Measurements from ENCODE around the gene SAMD14.
"Not testable (repeated sequence)": the region's sequence is repeated elsewhere in the genome, so short reads cannot be mapped to it uniquely, and the experiment has no call there.

Gene SAMD14

DNA sequence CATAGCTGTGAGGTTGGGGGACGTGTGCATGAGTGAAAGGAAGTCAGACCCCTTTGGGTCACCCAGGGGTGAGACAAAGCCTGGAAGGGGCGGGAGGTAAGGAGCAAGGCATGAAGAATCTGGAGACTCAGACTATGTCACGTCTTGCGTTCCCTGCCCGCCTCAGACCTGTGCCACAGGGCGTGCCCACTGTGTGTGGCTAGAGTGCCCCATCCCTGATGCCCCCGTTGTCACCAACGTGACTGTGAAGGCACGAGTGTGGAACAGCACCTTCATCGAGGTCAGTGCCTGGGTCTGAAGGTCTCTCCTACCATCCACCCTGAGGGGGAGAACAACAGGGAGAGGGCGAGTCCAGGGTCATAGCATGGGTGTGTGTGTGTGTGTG, 49.9 kb downstream of the SAMD14 start:
- in situ Hi-C loops (cut with HindIII; ENCODE audit: low sequenced_read_pairs): no loop called here

DNA sequence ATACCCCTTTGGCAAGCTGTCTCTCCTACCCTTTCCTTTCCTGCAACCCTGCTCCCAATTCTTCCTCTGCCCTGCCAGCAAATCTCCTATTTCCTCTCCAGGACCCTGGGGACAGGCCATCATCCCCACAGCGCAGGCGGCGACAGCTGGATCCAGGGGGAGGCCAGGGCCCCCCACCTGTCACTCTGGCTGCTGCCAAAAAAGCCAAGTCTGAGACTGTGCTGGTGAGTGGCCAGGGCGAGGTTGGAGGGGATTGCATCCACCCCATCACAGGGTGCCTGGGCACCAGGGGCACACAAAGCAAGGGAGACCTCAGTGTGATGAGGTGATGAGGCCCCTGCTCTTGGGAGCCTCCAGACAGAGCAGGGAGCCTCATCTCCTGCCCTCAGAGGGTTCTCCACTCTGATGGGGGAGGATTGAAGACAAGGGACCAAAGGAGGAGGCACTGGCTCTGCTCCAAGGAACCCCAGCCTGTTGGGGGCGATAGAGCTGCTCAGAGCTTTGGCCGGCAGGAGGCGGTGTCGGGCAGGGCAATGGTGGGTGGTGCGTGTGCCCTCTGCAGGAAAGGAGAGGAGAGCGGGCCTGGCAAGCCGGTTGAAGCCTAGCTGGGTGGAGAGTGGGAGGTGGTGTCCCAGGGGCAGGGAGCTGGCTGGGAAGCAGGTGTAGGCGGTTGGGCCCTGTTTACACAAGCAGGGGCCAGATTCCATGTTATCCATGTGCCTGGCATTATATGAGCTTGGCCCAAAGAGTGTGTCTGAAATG, 50.4 kb downstream of the SAMD14 start:
- in situ Hi-C loops (cut with HindIII; ENCODE audit: low sequenced_read_pairs): loop anchor here (10.0 kb wide), 2 partner anchors 65 to 165 kb away; no protein-coding TSS in a partner anchor

DNA sequence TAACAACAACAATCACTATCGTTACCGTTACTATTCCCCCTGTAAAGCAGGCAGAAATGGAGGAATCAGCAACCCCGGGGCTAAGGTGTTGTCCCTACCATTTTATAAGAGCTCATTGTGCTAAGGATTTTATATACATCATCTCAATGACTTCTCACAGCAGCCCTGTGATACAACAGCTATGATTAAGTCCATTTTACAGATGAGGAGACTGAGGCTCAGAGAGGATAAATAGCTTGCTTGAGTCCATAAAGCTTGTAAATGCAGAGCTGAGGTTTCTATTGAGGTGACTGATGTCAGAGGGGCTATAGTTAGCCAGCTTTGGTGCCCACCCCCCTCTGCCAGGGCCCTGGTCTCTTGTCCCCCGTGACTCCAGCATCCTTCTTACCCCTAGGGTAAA, 51.5 kb downstream of the SAMD14 start:
- in situ Hi-C loops (cut with HindIII; ENCODE audit: low sequenced_read_pairs): loop anchor here (10.0 kb wide), 2 partner anchors 64 to 164 kb away; no protein-coding TSS in a partner anchor

DNA sequence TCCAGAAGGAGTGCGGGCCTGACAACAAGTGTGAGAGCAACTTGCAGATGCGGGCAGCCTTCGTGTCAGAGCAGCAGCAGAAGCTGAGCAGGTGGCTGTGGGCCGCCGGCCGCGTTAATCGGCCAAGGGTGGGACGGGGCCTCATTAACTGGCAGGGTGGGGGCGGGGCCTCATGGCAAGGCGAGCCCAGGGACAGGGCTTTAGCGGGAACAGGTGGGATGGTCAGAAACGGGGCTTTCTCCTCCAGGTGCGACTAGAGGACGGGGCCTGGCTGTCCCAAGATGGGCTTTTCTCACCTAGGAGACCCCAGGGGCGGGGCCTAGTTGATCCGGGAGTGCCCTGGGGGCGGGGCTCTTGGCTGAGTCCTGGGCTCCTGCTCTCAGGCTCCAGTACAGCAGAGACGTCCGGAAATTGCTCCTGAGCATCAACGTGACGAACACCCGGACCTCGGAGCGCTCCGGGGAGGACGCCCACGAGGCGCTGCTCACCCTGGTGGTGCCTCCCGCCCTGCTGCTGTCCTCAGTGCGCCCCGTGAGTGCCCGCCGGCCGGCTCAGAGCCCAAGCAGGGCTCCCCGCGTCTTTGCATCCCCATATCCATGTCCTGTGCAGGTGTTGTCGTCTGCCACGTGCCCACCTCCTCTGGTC, 53.2 kb downstream of the SAMD14 start:
- in situ Hi-C loops (cut with HindIII; ENCODE audit: low sequenced_read_pairs): loop anchor here (10.0 kb wide), 2 partner anchors 62 to 162 kb away; no protein-coding TSS in a partner anchor

DNA sequence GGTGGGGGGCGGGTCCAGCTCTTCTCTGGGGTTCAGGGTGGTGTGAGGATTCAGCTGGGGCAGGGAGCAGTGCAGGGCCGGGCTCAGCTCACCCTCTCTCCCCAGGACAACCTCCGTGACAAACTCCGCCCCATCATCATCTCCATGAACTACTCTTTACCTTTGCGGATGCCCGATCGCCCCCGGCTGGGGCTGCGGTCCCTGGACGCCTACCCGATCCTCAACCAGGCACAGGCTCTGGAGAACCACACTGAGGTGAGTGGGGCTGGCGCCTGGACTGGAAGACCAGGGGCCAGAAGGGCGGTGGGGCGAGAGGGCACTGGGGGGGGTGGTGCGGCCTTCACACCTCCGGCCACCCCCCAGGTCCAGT, 53.8 kb downstream of the SAMD14 start:
- in situ Hi-C loops (cut with HindIII; ENCODE audit: low sequenced_read_pairs): loop anchor here (10.0 kb wide), 2 partner anchors 61 to 161 kb away; no protein-coding TSS in a partner anchor

DNA sequence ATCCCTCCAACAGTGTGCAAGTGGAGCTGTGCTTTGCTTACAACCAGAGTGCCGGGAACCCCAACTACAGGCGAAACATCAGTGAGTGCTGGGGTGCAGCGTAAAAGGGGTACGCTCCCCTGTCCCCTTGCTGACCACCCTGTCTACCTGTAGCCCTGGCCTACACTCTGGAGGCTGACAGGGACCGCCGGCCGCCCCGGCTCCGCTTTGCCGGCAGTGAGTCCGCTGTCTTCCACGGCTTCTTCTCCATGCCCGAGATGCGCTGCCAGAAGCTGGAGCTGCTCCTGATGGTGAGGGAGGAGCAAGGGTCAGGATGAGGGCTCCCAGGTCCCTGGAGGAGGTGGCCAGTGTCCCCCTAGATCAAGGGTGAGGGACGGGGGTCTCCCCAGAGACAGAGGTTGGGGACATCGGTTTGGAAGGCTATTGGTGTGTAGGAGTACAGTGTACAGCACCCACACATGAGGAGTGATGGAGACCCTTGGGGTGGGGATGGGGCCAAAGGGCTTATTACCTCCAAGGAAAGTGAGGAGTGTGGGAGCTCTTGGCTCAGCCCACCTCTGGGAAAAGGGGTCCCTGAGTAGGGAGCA, 54.4 kb downstream of the SAMD14 start:
- in situ Hi-C loops (cut with HindIII; ENCODE audit: low sequenced_read_pairs): loop anchor here (10.0 kb wide), 2 partner anchors 61 to 161 kb away; no protein-coding TSS in a partner anchor

DNA sequence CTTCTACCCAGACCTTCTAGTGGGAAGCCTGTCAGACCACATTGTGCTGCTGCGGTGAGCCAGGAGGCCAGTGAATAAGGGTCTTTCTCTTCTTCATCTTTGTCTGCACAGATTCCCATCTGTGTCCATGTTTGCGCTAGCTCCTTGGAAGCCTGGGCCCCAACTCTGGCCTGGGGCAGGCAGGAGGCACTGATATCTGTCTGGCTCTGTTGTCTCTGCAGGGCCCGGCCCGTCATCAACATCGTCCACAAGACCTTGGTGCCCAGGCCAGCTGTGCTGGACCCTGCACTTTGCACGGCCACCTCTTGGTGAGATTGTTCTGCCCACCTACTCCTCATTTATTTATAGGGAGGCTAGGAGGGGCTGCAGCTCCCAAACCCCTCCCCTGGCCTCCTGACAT, 55.7 kb downstream of the SAMD14 start:
- in situ Hi-C loops (cut with HindIII; ENCODE audit: low sequenced_read_pairs): loop anchor here (10.0 kb wide), 2 partner anchors 59 to 159 kb away; no protein-coding TSS in a partner anchor

DNA sequence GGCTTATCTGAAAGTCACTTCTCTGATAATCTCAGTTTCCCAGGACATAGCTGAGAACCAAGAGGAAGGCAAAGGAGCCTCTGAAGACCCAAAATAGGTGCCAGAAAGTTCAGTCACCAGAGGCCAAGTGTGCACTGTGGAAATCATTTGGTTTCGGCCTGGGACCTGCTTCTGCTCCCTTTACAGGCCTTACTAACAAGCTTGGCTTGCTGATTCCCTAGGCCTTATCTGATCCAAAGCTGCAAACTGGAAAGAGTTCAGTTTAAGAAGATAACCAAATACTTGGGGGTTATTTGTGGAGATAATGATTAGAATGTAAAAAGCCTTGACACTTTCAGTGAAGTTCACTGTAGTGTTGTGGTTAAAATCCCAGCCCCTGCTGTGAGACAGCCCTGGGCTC, 57.0 kb downstream of the SAMD14 start:
- in situ Hi-C loops (cut with HindIII; ENCODE audit: low sequenced_read_pairs): loop anchor here (10.0 kb wide), 2 partner anchors 58 to 158 kb away; no protein-coding TSS in a partner anchor

DNA sequence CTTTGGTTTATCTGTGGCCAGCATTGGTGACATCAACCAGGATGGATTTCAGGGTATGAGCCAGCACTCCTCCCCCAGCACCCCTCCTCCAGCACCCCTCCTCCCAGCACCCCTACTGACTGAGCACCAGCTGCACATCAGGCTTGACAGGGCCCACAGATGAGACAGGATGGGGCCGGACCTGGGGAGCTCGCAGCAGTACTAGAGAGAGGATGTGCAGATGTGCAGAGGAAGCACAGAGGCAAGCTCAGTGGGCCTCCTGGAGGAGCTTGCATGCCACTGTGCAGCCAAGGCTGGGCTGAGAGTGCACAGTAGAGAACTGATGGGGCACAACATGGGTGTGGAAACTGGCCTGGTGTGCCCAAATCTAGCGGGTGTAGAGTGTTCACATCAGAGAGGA, 57.8 kb downstream of the SAMD14 start:
- in situ Hi-C loops (cut with HindIII; ENCODE audit: low sequenced_read_pairs): loop anchor here (10.0 kb wide), 2 partner anchors 57 to 157 kb away; no protein-coding TSS in a partner anchor

DNA sequence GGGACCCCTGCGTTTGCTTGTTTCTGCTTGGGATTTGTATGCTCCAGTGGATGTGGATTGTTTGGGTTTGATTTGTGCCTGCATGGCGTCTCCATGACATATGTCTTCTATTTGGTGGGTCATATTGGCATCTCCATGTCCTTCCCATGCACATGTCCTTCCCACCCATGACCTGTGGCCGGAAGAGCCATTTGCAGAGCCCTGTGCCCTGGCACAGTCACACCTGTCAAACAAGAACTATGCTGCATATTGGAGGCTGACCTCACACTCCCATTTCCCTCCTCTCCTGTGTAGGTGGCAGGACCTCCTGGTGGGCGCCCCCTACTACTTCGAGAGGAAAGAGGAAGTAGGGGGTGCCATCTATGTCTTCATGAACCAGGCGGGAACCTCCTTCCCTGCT, 58.3 kb downstream of the SAMD14 start:
- in situ Hi-C loops (cut with HindIII; ENCODE audit: low sequenced_read_pairs): loop anchor here (10.0 kb wide), 2 partner anchors 57 to 157 kb away; no protein-coding TSS in a partner anchor

DNA sequence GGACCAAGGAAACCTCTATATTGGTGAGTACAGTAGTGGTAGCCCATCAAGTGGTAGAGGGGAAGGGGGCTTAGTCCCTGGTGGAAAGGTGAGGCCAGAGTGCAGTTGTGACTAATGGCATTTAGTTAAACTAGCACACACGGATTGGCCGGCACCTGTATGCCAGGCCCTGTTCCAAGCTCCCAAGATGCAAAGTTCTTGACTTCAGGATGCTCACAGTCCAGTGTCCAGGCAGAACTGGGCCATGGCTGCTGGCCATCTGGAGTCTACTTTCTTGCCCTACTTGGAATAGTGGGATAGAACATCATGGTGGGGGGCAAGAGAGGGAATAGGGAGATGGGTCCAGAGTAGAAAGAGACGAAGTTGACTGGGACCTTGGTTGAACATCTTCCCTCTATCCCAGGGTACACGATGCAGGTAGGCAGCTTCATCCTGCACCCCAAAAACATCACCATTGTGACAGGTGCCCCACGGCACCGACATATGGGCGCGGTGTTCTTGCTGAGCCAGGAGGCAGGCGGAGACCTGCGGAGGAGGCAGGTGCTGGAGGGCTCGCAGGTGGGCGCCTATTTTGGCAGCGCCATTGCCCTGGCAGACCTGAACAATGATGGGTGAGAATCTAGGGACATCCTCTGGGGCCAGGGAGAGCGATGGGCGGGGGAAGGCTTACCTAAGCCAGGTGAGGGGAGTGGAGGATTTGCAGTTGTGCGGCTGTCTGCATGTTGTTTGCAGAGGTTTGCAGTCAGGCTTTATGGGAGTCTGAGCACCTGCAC, 58.9 kb downstream of the SAMD14 start:
- in situ Hi-C loops (cut with HindIII; ENCODE audit: low sequenced_read_pairs): loop anchor here (10.0 kb wide), 2 partner anchors 56 to 156 kb away; no protein-coding TSS in a partner anchor

DNA sequence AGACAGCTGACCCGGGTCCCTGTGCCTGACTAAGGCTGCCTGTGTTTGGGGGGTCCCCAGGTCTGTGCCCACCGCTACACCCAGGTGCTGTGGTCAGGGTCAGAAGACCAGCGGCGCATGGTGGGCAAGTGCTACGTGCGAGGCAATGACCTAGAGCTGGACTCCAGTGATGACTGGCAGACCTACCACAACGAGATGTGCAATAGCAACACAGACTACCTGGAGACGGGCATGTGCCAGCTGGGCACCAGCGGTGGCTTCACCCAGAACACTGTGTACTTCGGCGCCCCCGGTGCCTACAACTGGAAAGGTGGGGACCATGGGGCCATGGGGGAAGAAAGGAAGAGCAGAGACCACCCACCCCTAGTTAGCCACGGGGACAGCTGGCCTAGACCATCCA, 62.0 kb downstream of the SAMD14 start:
- in situ Hi-C loops (cut with HindIII; ENCODE audit: low sequenced_read_pairs): no loop called here

DNA sequence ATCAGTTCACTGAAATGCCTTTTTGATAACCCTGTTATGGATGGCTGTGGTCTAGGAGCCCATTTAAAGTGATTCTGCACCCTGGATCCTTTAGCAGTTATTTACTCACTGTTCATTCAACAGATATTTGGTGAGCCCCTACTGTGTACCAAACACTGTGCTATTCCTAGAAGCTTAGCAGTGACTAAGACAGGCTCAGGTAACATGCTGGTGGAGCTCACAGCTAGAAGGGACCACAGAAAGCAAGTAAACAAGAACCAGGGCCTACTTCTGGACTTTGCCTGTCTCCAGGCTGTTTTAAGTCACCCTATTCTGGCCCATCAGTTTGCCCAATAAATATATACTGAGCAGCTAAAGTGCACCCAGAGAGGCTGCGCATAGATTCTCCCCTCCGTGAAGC, 63.0 kb downstream of the SAMD14 start:
- in situ Hi-C loops (cut with HindIII; ENCODE audit: low sequenced_read_pairs): no loop called here

DNA sequence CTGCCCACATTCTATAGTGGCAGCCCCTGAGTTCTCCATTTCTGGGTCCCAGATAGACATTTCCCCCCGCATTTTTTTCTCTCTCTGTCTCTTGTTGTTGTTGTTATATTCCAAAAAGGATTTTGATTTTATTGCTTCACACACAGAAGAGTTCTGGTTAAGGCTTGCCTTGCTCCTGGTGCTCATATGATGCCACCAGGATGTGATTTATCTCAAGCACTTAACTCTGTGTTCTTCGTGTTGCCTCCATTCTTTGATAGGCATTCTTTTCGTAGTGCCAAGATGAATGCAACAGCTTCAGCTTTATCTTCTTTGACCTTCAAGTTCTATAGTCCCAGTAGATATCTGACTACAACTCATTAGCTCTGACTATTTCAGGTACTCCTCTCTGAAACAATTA, 64.9 kb downstream of the SAMD14 start:
- in situ Hi-C loops (cut with HindIII; ENCODE audit: low sequenced_read_pairs): no loop called here

DNA sequence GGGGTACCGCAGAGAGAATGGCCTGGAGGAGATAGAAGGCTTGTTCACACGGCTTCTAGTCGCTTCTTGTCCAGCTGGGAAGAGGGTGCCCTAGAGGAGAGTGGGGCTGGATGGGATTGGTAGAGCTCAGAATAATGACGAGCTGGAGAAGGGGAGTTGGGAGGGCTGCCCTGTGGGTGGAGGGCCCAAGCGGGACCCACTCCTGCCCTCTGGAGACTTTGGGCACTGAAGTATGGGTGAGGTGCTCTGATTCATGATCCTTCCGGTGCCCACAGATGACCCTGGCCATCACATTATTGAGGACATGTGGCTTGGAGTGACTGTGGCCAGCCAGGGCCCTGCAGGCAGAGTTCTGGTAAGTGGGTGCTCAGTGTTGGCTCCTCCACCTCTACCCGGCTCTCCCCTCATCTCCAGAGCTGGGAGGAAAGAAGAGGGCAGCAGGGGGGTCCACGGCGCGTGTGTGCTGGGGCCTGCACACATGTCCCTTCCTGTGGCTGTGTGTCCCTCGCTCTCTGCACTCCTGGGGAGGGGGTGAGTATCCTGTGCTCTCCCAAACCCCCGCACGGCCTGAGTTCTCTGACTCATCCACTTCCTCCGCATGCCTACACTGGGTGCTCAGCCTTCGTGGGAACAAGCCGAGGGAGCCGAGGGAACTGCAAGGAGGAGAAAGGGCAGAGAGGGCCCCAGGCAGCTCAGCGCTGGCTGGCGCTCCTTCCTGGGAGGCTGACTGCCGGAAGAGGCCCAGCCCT, 65.5 kb downstream of the SAMD14 start:
- in situ Hi-C loops (cut with HindIII; ENCODE audit: low sequenced_read_pairs): no loop called here

DNA sequence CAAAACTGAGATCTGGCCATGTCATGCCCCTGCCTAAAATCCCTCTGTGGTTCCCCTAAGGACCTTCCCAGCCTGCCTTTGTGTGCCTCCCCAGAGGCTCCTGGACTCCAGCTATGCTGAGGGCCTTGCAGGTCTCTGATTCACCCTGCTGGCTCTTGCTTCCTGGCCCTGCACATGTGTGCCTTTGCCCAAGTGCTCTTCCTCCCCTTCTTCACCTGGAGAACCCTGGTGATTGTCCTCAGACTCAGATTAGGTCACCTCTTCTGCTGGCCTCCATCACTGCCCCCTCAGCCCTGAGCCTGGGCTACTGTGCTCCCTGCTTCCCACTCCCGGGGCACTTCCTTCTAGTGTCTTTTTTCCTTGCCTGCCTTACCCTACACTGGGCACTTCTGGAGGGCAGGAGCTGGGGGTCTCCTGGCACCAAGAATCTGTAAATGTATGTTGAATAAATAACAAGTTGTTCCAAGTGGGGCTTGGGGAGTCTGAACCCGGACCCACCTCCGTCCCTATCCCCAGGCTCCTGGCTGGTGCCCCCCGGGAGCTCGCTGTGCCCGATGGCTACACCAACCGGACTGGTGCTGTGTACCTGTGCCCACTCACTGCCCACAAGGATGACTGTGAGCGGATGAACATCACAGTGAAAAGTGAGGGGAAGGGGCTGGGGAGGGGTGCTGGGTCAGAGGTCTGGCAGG, 66.3 kb downstream of the SAMD14 start:
- in situ Hi-C loops (cut with HindIII; ENCODE audit: low sequenced_read_pairs): no loop called here

DNA sequence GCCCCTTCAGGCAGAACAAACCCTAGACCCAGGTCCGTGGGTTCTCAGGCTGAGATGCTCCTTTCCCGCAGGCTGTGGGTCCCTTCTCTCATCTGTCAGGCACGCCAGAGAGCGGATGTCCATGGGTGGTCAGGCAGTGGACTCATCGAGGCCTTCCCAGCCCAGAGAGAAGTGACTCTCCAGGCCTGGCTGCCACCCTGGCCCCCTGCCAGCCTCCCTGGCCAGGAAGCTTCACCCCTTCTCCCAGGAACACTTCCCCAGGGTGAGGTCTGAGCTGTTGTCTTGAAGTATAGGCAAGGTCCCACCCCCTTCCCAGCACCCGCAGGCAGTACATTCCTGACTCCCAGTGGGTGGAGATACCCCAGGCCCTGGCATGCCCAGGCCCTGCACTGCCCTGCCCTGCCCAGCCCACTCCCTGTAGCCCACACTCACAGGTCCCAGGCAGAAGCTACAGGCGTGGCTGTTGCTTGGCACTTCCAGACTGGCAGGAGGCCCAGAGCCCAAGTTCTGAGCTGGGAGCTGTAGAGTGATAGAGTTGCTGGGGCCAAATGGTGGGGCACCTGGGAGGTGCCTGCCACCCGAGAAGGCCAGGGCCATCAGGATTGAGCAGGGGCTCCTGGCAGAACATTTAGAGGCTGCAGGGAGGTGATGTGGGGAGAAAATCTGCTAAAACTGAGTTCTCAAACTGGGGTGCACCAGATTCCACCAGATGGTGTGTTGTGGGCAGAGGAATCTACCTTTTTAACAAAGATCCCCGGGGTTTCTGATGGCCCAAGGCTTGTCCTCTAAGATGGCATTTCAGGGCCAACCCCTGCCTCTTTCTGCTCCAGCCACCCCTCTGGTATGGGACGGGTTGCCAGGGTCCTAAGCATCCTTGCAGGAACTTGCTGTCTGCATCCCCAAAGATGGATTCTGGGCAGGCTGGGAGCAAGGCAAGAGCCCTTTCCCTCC, 67.4 kb downstream of the SAMD14 start:
- in situ Hi-C loops (cut with HindIII; ENCODE audit: low sequenced_read_pairs): no loop called here

DNA sequence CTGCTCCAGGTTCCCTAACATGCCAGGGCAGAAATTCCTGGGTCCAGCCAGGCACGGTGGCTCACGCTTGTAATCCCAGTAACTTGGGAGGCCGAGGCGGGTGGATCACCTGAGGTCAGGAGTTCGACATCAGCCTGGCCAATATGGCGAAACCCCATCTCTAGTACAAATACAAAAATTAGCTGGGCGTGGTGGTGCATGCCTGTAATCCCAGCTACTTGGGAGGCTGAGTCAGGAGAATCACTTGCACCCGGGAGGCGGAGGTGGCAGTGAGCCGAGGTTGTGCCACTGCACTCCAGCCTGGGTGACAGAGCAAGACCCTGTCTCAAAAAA, 68.3 kb downstream of the SAMD14 start:
- in situ Hi-C loops (cut with HindIII; ENCODE audit: low sequenced_read_pairs): not testable (repeated sequence)
